ENCODE measurements around the gene DNM2.

DNM2 gene

GRCh38 chr19:10776900-10777650 lies 59.2 kb downstream of the DNM2 start:
- no peak for DNase-seq (ENCODE audit: low read depth)

- no peak for DNase-seq (ENCODE audit: low read depth)
Observed at GRCh38 chr19:10780368-10780767, 62.5 kb downstream of the DNM2 start.

DNA sequence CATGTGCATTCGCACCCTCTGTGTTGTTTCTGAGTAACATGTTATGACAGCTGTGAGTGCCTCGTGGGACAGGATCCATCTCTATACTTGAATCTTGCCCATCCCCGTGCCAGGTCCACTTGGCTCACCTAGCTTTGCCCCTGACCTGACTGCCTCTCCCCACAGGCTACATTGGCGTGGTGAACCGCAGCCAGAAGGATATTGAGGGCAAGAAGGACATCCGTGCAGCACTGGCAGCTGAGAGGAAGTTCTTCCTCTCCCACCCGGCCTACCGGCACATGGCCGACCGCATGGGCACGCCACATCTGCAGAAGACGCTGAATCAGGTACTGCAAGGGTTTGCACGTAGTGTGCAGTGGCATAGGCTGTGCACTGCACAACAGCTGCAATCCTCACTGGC lies 64.9 kb downstream of the DNM2 start:
- no peak for DNase-seq (ENCODE audit: low read depth)

DNA sequence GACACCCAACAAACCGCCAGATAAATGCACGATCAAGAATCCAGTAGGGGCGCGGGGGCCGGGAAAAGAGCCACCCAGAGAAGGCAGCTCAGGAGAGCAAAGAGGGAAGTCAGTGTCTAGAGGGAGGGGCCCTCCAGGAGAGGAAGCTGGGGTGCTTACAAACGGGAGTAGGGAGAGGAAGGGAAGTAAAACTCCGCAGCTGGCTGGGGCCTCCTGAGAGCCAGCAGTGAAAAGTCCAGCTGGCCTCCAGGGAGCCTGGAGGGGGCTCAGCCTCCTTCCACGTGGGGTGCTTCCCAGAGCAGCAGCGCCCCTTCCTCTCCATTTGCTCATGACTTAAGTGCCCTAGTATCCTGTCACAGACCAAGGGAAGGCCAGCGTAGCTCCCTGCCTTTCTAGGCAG lies 66.4 kb downstream of the DNM2 start:
- DNase-seq (ENCODE audit: low read depth), result no peak

DNA sequence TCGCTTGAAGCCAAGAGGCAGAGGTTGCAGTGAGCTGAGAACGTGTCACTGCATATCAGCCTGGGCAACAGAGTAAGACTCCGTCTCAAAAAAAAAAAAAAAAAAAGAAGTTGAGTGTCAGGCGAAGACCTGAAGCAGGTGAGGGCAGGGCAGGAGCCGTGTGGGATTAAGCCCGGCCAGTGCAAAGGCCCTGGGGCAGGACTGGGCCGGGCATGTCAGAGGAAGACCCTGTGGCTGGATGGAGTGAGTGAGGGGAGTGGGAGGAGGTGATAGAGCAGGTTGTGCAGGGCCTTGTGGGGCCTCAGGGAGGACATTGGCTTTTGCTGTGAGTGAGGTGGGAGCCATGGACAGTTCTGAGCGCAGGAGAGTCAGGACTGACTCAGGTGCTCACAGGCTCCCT lies 70.3 kb downstream of the DNM2 start:
- DNase-seq (ENCODE audit: low read depth), result no peak

GRCh38 chr19:10789866-10790265 lies 72.0 kb downstream of the DNM2 start:
- no peak for DNase-seq (ENCODE audit: low read depth)

GRCh38 chr19:10796653-10797052 lies 78.8 kb downstream of the DNM2 start:
- no peak for DNase-seq (ENCODE audit: low read depth)

GRCh38 chr19:10797078-10797477 lies 79.2 kb downstream of the DNM2 start:
- no peak for DNase-seq (ENCODE audit: low read depth)

- no peak for DNase-seq (ENCODE audit: low read depth)
Observed at GRCh38 chr19:10797541-10798256, 79.8 kb downstream of the DNM2 start.

DNA sequence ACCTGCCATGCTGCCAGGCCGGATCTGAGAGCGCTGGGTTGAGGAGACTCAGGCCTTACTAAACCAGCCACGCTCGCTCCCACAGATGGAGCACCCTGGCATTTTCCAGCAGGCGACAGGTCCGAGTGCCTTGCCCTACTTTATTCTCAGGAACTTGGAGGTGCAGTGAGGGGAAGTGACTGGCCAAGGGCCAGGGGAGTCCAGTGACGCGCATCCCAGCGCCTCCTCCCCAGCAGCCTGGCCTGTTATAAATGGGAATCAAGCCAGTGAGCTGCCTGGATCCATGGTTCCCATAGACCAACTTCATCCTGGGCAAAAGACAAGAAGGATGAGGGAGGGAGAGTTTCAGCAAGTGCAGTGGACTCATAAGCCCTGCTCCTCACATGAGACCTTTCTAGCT lies 82.6 kb downstream of the DNM2 start:
- DNase-seq (ENCODE audit: low read depth), result no peak

GRCh38 chr19:10802479-10802878 lies 84.6 kb downstream of the DNM2 start:
- no peak for DNase-seq (ENCODE audit: low read depth)

GRCh38 chr19:10803252-10803651 lies 85.4 kb downstream of the DNM2 start:
- no peak for DNase-seq (ENCODE audit: low read depth)

GRCh38 chr19:10805065-10805757 lies 87.3 kb downstream of the DNM2 start:
- DNase-seq (ENCODE audit: low read depth), result no peak

GRCh38 chr19:10805758-10806247 lies 87.9 kb downstream of the DNM2 start:
- no peak for DNase-seq (ENCODE audit: low read depth)

- DNase-seq (ENCODE audit: low read depth), result no peak
Observed at GRCh38 chr19:10808937-10809649, 91.2 kb downstream of the DNM2 start.

DNA sequence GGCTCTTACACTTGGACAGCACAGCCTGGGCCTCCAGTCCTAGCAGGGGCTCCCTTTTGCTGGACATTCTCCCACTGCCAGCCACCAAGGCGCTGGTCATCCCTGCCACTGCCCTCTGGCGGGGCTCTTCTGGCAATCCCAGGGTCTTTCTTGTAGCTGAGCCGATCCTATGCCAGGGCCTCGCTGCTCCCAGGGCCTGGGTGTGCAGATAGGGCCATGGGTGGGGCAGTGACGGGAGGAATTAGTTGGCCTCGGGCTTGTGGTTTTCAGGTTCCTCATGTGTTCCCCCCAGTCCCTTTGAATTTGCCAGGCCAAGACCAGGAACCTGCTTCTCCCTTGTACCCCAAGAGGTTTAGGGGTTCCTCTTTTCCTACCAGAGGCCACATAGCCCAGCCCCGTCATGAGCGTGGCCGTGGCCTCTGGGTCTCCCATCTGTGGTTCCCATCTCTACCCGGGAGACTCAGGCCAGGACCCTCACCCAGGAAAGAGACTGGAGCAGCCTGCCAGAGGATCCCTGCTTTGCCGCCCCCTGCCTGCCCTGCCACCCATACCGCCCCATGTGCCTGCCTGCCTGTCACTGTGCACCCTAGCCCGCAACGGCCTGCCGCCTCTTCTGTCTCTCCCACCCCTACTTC lies 91.9 kb downstream of the DNM2 start:
- no peak for DNase-seq (ENCODE audit: low read depth)

- DNase-seq (ENCODE audit: low read depth), result no peak
Observed at GRCh38 chr19:10811391-10812111, 93.7 kb downstream of the DNM2 start.

- DNase-seq (ENCODE audit: low read depth), result no peak
Observed at GRCh38 chr19:10812196-10812595, 94.3 kb downstream of the DNM2 start.

GRCh38 chr19:10812902-10813404 lies 95.1 kb downstream of the DNM2 start:
- peak; percentile 60 for DNase-seq (ENCODE audit: low read depth)

GRCh38 chr19:10815007-10815536 lies 97.2 kb downstream of the DNM2 start:
- no peak for DNase-seq (ENCODE audit: low read depth)
